D341Med (cell line): ENCODE data around the gene GIT1.

Source experiments
- DNase-seq: peaks from one replicate; pipeline ENCODE4 v3.0.0; 2012; ENCODE audit warnings: low spot score

The GIT1 gene

GRCh38 chr17:29589524-29590410, at the start of gene GIT1:
GIT1 (minus strand) TSS chr17:29589648; CDS start chr17:29589378, 270 bp downstream.
- DNase-seq, result peak; percentile 99

GRCh38 chr17:29633886-29634285, 44.4 kb upstream of the GIT1 start:
- DNase-seq, result no peak

GRCh38 chr17:29630630-29631193, 41.3 kb upstream of the GIT1 start:
- no peak for DNase-seq

- no peak for DNase-seq
Measured at GRCh38 chr17:29629839-29630238, 40.4 kb upstream of the GIT1 start.

GRCh38 chr17:29628644-29629043, 39.2 kb upstream of the GIT1 start:
- DNase-seq, result no peak

GRCh38 chr17:29627951-29628350, 38.5 kb upstream of the GIT1 start:
- no peak for DNase-seq

- no peak for DNase-seq
Measured at GRCh38 chr17:29625037-29625750, 35.7 kb upstream of the GIT1 start.

- DNase-seq, result no peak
Measured at GRCh38 chr17:29624586-29624985, 35.1 kb upstream of the GIT1 start.

GRCh38 chr17:29623283-29623647, 33.8 kb upstream of the GIT1 start:
- no peak for DNase-seq

- DNase-seq, result peak; percentile 77
Measured at GRCh38 chr17:29622337-29623282, 33.2 kb upstream of the GIT1 start, which contains the start of gene CORO6. CORO6 (minus strand) TSS chr17:29622912; CDS start chr17:29621421, 1,491 bp downstream.

GRCh38 chr17:29621751-29622194, 32.3 kb upstream of the GIT1 start:
- DNase-seq, result no peak

- no peak for DNase-seq
Measured at GRCh38 chr17:29620779-29621500, 31.5 kb upstream of the GIT1 start.

GRCh38 chr17:29620271-29620670, 30.8 kb upstream of the GIT1 start:
- DNase-seq, result no peak

GRCh38 chr17:29619251-29619650, 29.8 kb upstream of the GIT1 start:
- no peak for DNase-seq

- no peak for DNase-seq
Measured at GRCh38 chr17:29618272-29619065, 29.0 kb upstream of the GIT1 start.

GRCh38 chr17:29617481-29618271, 28.2 kb upstream of the GIT1 start:
- peak; percentile 97 for DNase-seq

GRCh38 chr17:29617125-29617480, 27.7 kb upstream of the GIT1 start:
- DNase-seq, result peak; percentile 87

GRCh38 chr17:29616300-29617048, 27.0 kb upstream of the GIT1 start:
- no peak for DNase-seq
